Activated CD4-positive, alpha-beta T cell treated with anti-CD3 and anti-CD28 coated beads, Interleukin-10, Interleukin-2, amounts not matched to agents 100 ng/mL and 50 ng/mL, durations not matched to agents 16 hours and 8 hours (primary cell): ENCODE data around the gene HMCN1.
A peak's percentile ranks its signal among the peaks of the same experiment; 100 is the strongest.

ENCODE experiments used
- DNase-seq: peaks from one replicate; pipeline ENCODE4 v3.0.0-alpha.2; 2020

HMCN1 gene

DNA sequence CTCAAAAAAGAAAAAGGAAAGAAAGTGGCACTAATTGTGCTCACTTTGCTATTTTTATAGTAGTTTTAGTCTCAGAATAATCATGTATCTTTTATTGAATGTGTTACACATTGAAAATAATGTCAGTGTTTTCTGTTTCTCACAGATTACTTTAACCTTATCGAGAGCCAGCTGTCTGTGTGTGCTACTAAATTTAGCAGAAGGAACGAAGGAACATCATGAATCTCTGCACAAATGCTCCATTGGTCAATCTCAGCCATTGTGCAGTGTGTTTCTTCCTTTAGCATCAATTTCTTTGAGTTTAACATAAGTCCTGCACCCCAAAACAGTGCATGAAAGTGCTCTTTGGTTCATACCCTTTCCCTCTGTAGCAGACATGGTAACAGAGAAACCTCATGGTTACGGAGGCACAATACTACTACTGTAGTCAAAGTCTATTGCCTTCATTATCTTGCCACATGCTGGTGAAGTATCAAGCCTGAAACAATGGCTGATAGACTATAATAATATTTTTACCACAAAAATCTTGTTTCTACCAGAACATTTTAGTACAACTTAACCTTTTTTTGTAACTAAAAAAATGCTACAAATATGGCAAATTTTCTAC lies 310.0 kb downstream of the HMCN1 start:
- no peak for DNase-seq

- DNase-seq: no peak
These were observed 312.4 kb downstream of the HMCN1 start for GRCh38 chr1:186046437-186047211.

- no peak for DNase-seq
These were observed 316.2 kb downstream of the HMCN1 start for GRCh38 chr1:186050360-186050759.

DNA sequence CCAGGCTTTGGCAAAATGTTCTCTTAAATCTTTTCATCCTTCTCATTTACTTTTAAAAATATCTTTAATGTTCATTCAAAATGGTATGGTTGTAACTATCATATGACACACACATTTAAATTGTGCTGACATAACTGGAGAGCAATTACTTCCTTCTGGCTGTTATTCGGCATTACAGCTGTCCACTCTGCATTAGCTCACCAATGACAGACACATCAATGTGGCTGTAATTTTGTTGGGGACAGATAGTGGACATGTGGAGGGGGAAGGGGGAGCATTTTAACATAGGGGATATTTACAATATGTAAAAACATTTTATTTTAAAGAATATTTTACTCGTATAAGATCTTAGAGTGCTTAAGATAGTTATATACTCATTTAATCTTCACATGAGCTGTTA lies 319.8 kb downstream of the HMCN1 start:
- DNase-seq: no peak

- no peak for DNase-seq
These were observed 320.7 kb downstream of the HMCN1 start for GRCh38 chr1:186054932-186055331.

- DNase-seq: no peak
These were observed 321.7 kb downstream of the HMCN1 start for GRCh38 chr1:186055846-186056245.

DNA sequence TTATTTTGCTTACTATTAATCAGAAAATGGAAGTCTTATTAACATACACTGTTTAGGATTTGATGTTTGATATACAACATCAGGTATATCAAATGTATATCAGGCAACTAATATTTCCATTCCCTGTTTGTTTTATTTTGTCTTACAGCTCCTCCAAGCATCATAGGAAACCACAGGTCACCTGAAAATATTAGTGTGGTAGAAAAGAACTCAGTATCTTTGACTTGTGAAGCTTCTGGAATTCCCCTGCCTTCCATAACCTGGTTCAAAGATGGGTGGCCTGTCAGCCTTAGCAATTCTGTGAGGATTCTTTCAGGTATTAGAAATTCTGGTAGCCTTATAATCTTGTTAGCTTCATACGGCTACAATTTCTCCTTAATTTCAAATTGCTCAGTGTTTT lies 322.9 kb downstream of the HMCN1 start:
- DNase-seq: no peak

GRCh38 chr1:186059311-186059710 lies 325.1 kb downstream of the HMCN1 start:
- no peak for DNase-seq

- no peak for DNase-seq
These were observed 325.6 kb downstream of the HMCN1 start for GRCh38 chr1:186059752-186060151.

- no peak for DNase-seq
These were observed 326.0 kb downstream of the HMCN1 start for GRCh38 chr1:186060226-186060625.

GRCh38 chr1:186063091-186063657 lies 329.0 kb downstream of the HMCN1 start:
- DNase-seq: no peak

- no peak for DNase-seq
These were observed 332.2 kb downstream of the HMCN1 start for GRCh38 chr1:186066411-186066810.

GRCh38 chr1:186073697-186074096 lies 339.5 kb downstream of the HMCN1 start:
- DNase-seq: no peak

DNA sequence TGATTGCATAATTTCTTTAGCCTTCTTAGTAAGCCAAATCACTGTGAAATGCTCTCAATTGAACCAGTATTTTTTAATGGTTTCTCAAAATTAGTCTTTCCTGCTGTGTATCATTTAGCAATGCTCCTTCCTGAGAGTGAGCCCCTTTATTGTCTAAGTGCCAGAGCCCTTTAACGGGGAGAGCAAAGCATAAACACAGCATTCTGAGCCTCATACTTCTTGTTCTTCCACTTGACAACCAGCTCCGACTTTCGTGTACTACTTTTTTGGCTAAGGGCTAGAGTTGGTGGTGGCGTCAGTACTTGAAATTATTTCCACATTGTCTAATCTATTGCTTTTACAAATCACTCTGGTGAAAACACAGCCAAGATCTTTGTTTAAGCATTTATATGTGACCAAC lies 341.8 kb downstream of the HMCN1 start:
- DNase-seq: no peak

DNA sequence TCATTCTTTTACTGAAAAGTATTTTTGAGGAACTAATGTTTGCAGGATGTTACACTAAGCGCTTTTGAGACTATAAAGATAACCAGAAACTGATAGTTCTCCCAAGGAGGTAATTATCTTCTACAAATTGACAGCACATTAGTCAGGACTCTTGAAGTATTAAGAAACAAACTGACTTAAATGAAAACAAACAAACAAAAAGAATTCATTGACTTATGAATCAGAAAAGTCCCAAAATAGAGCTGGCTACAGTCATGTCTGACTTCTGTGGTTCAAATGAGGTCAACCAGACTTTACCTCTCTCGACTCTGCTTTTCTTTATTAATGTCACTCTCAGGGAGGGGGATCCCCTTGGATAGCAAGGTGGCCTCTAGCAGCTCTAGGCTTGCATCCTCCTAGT lies 344.1 kb downstream of the HMCN1 start:
- DNase-seq: peak; percentile 56

DNA sequence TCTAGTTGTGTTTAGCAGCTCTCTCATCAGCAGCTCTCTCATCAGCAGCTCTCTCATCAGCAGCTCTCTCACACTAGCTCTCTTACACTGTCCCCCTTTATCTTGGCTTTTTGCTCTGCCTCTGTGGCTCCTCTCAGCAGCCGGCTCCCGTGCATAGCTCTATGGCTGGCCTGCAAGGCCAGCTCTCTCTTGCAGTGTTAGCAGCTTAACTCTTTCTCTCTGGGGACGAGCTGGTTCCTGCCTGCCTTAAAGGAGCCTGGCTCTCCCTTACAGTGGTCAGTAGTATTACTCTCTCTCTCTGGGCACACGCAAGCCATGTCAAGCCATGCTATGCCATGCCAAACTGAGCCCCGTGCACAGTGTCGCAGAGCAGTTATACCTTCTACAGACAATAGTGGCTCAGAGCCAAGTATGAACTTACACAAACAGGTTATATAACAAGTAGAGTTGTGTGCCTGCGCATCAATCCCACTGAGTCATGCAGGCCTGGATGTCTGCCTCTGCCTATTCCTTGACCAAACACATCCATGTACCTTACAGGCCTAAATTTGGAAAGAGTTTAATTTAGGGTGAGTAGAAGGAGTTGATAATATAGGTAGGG lies 345.0 kb downstream of the HMCN1 start:
- no peak for DNase-seq

DNA sequence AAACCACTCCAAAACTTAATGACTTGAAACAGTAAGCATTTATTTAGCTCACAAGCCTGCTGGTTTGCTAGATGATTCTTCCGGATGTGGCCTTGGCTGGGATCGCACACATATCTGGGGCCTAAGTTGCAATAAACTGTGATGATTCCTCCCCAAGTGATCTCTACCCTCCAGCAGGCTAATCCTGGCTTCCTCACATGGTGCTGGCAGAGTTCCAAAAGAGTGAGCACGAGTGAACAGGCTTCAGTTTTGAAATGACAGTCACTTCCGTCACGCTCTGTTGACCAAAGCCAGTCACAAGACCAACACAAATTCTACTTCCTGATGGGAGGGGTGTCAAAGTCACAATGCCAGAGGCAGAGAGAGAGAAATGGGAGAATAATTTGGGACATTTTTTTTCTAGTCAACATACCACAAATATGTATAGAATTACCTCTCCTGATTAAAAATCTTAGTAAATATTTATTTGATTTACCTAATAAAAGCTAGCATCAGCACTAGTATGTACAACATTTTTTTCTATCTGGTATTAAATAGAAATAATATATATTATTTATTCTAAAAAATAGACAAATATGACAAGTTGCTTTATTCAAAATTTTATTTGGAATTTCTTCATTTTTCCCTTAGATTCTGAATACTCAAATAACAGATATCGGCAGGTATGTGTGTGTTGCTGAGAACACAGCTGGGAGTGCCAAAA lies 348.2 kb downstream of the HMCN1 start:
- DNase-seq: peak; percentile 56

- no peak for DNase-seq
These were observed 352.4 kb downstream of the HMCN1 start for GRCh38 chr1:186086583-186086982.

DNA sequence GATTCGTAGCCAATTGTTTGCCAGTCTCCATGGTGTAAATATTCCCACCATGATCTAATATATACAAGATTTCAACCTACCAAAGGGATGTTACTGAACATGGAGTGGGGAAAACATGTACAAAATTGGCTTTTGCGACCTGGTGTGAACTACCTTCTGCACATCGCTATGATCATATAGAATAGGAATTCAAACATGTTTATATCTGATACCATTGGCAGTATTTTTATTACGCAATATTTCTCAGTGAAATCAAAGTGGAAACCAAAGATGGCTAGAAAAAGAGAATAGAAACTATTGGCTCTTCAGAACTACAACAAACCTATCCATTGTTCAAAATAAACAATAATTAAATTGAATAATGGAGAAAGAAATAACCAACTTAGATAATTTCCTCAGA lies 355.7 kb downstream of the HMCN1 start:
- DNase-seq: no peak

- DNase-seq: peak; percentile 27
These were observed 357.1 kb downstream of the HMCN1 start for GRCh38 chr1:186091222-186091720.

- DNase-seq: no peak
These were observed 359.2 kb downstream of the HMCN1 start for GRCh38 chr1:186093437-186093836.

GRCh38 chr1:186094172-186094571 lies 360.0 kb downstream of the HMCN1 start:
- DNase-seq: no peak
